Epithelial cell of proximal tubule (primary cell): ENCODE results near the gene MYO1D. TPM values are rescaled to one million over a fixed set of nuclear protein-coding genes. Genes with fewer than 3 reads are reported as not detected.
"Not testable (repeated sequence)": the region's sequence is repeated elsewhere in the genome, so short reads cannot be mapped to it uniquely, and the experiment has no call there.

Experiments used
- DNase-seq: peaks from one replicate; pipeline ENCODE4 v3.0.0-alpha.2; 2011; ENCODE audit warnings: low read depth
- H3K4me3 ChIP-seq: 2 replicates; pipeline ENCODE4 v1.5.1; 2011; ENCODE audit warnings: low read depth, mild to moderate bottlenecking, low read length
- CTCF ChIP-seq: conservative IDR thresholded peaks from 2 replicates; pipeline ENCODE4 v1.5.1; 2012; ENCODE audit warnings: low read depth, mild to moderate bottlenecking, low read length
- total RNA-seq: library from RNA; depleted of rRNA; stranded (reverse); fragments of >200 nt; gene quantifications from 2 replicates; pipeline ENCODE4 v1.2.3, GENCODE V29; 2015

Gene MYO1D
- total RNA-seq, 1 donor from 2014 or later, result 54.4 TPM

GRCh38 chr17:32831627-32832243, 45.2 kb downstream of the MYO1D start:
- no peak overlapping the region for H3K4me3 ChIP-seq
- no peak for DNase-seq
- TF ChIP-seq CTCF, result no peak

- no peak for TF ChIP-seq CTCF
Observed at GRCh38 chr17:32831223-32831622, 45.7 kb downstream of the MYO1D start.

GRCh38 chr17:32828822-32829221, 48.1 kb downstream of the MYO1D start:
- no peak overlapping the region for H3K4me3 ChIP-seq
- no peak for TF ChIP-seq CTCF
- DNase-seq, result no peak

More at GRCh38 chr17:32831223-32831622, 45.7 kb downstream of the MYO1D start:
- DNase-seq, result no peak
- H3K4me3 ChIP-seq, result no peak overlapping the region

- TF ChIP-seq CTCF, result no peak
- DNase-seq, result no peak
- H3K4me3 ChIP-seq, result no peak overlapping the region
Observed at GRCh38 chr17:32827227-32827626, 49.7 kb downstream of the MYO1D start.

- DNase-seq, result no peak
- TF ChIP-seq CTCF, result no peak
- H3K4me3 ChIP-seq, result no peak overlapping the region
Observed at GRCh38 chr17:32826076-32826475, 50.8 kb downstream of the MYO1D start.

GRCh38 chr17:32824334-32824733, 52.6 kb downstream of the MYO1D start:
- no peak for TF ChIP-seq CTCF
- no peak overlapping the region for H3K4me3 ChIP-seq
- no peak for DNase-seq

GRCh38 chr17:32822996-32823395, 53.9 kb downstream of the MYO1D start:
- peak overlapping the region; percentile 44 for H3K4me3 ChIP-seq
- no peak for TF ChIP-seq CTCF
- DNase-seq, result peak; percentile 13

- peak overlapping the region; percentile 44 for H3K4me3 ChIP-seq
- DNase-seq, result not testable (repeated sequence)
Observed at GRCh38 chr17:32821987-32822934, 54.7 kb downstream of the MYO1D start.
